ENCODE data around the gene UFSP2. TPM values are rescaled to one million over a fixed set of nuclear protein-coding genes. Genes with fewer than 3 reads are reported as not detected.
A peak's percentile ranks its signal among the peaks of the same experiment; 100 is the strongest.

The UFSP2 gene
- total RNA-seq, 2 donors from 2014 or later: 28.7 to 40.0 TPM

DNA sequence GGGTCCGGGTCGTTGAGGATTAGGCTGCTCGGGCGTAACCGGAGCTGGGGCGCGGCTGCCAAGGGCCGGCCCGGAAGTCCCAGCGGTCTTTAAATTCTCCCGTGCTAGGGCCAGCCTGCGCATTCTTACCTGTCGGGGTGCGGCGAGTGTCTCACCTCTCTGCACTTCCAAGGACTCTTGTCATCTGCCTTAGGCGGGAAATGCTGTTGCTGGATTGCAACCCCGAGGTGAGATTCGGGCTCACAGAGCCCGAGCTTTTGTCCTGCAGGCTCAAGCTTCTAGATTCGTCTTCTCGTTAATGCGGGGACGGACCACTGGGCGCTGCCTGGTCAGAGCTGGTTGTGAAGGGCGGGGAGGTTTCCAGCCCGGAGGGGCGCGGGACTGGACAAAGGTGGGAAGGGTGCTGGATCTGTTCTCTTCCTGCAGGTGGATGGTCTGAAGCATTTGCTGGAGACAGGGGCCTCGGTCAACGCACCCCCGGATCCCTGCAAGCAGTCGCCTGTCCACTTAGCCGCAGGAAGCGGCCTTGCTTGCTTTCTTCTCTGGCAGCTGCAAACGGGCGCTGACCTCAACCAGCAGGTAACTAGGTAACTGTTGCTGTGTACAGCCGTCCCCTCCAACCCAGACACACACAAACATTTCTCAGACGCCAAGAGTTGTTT, 28.9 kb downstream of the UFSP2 start, which contains the start of gene ANKRD37:
TSS of gene ANKRD37 (plus strand) at position 118 of the 662 bp plus-strand sequence. CDS start at position 201, 83 bp downstream.
- DNase-seq (ENCODE audit: low spot score in 2 of 2) (no peak), ATAC-seq (peak in 1 of 2 donors; percentile 1)
- Mint-ChIP-seq H3K36me3 (peaks cover 9 to 38% of the 10 kb centered on the region in 2 donors), H3K27ac (peak within 1 kb of the TSS; percentile 83 to 98), H3K9me3 (no peaks in the 10 kb centered on the region)

DNA sequence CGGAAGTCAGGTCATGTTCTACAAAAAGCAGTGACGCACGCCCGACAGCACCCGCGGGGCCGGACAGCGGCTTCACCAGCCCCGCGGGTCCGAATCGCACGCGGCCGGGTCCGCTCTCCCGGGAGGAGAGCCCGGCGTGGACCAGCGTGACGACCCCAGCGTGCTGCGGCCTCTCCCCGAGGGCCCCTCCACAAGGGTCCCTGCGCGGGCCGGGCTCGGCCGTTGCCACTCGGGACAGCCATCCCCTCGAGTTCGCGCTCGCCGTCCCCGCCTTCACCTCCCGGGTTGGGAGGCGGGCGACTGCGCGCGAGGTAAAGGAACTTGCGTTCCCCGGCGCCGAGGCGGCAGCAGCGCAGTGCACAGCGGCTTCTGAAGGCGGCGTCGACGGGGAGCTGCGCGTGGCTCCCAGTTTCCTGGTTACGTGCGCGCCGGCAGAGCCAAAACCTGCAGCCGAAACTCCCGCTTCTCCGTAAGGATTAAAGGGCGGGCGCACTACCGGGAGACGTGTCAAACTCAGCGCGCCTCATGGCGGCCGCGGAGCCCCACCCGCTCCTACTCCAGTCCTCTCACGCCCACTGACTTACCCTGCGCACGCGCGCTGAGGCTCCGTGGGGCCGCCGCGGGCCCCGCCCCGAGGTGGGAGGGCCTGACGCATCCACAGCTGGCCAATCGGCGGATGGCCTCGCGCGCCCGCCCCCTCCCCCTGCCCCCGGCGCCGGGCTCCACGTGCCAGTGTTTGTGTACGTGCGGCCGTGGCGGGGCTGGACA, 29.6 kb downstream of the UFSP2 start:
- Mint-ChIP-seq H3K27ac (peak overlapping the region; percentile 83 to 98), H3K36me3 (peaks cover 9 to 38% of the 10 kb centered on the region in 2 donors), H3K9me3 (no peaks in the 10 kb centered on the region)
- DNase-seq (ENCODE audit: low spot score in 2 of 2): peak; percentile 98
- ATAC-seq: peak; percentile 85 to 88

DNA sequence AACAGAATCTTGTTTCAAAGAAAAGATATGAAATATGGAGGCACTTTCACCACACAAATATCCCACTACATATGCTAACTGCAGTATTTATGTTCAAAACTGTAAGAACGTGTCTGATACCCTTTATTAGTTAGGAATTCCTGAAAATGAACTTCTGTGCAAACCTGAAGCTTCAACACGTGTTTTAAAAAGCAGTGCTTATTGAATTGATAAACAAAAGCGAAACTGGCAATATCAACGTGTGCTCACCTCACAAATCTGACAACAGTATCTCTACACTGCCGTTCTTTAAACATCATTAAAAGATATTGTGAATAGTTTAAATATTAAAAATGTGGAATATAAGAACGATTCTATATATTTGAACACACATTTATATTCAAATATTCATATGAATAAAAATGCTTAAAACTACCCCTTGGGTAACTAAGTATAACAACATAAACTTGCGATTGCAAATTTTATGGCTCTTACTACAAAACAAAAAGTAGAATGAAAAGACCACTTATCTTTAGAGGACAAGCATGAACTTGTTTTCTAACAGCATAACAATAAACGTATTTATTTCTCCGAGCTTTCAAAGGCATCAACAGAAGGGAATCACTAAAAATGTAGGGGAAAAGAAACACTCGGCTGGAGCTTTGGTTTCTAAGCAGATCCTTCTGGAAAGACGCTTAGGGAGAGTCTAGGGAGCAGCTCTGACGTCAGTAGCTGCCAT, 30.4 kb downstream of the UFSP2 start, which contains the start of gene LRP2BP:
TSS of gene LRP2BP (minus strand) at position 687 of the 718 bp plus-strand sequence. CDS start 17,738 bp downstream, outside the sequence.
- H3K36me3 Mint-ChIP-seq: peaks cover 9 to 36% of the 10 kb centered on the region in 2 donors
- peak within 1 kb of the TSS; percentile 83 to 98 for H3K27ac Mint-ChIP-seq
- DNase-seq (ENCODE audit: low spot score in 2 of 2) (no peak), ATAC-seq (no peak)
- no peaks in the 10 kb centered on the region for H3K9me3 Mint-ChIP-seq

DNA sequence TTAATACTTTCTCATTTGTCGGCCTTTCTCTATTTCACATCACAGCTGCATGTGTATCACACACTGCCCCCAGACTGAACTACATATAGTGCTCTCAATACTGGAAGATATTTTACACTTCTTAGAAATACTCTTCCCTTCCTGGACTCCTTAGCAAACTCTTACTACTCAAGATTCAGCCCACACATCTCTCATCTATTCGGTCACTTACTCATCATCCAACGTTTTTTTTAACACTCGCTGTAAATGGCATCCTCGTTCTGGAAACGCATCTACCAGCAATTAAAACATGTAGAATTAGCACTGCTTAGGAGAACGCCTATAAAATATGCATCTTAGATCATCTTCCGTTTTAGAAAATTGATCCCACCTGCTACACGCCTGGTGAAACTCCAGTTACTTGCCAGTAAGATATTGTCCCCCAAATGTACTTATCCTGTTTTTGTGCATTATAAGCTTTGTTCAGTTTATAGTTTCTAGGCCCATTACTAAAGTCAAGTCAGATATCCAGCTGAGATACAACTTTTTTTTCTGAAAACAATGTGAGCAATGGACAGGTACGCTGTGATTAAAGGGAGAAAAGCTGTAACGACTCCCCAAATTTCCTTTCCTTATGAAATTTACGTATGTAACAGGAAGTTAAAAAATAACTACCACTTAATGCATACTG, 31.1 kb downstream of the UFSP2 start:
- Mint-ChIP-seq H3K9me3 (no peaks in the 10 kb centered on the region), H3K27ac (peak overlapping the region; percentile 83 to 98), H3K36me3 (peaks cover 9 to 29% of the 10 kb centered on the region in 2 donors)
- no peak for DNase-seq (ENCODE audit: low spot score in 2 of 2)
- ATAC-seq: peak in 1 of 2 donors; percentile 16

DNA sequence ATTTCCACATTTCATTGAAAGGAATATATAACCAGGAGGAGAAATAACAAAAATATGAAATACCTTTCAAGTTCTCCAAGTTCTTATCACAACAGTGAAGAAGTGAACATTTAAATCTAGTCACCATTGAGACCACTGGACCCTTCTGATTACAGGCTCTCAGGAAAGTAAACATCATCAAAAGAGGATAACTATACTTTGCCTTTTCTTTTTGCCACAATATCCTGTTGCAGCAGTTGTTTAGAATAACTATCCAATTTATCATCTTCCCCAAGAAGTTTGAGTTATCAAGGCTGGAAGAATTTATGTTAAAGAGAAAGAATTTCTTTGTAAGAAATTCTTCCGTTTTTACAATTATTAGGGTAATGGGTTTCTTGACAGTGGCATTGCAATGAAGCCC, 33.6 kb downstream of the UFSP2 start:
- no peak overlapping the region for H3K27ac Mint-ChIP-seq
- peaks cover 4 to 9% of the 10 kb centered on the region in 2 donors for H3K36me3 Mint-ChIP-seq
- no peak for ATAC-seq
- no peak for DNase-seq (ENCODE audit: low spot score in 2 of 2)
- no peaks in the 10 kb centered on the region for H3K9me3 Mint-ChIP-seq

DNA sequence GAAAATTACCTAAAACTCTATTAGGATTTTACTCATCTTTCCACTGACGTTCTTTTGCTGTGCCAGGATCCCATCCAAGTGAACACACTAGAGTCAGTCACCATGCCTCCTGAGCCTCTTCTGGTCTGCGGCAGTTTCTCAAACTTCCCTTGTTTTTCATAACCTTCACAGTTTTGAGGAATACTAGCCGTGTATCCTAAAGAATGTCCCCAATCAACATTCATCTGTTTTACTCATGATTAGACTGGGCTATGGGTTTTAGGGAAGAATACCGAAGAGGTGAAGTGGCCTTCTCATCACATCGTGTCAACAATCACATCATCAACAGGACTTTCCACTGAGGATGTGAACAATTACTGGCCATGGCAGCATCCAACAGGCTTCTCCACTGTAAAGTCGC, 34.8 kb downstream of the UFSP2 start:
- no peaks in the 10 kb centered on the region for H3K9me3 Mint-ChIP-seq

DNA sequence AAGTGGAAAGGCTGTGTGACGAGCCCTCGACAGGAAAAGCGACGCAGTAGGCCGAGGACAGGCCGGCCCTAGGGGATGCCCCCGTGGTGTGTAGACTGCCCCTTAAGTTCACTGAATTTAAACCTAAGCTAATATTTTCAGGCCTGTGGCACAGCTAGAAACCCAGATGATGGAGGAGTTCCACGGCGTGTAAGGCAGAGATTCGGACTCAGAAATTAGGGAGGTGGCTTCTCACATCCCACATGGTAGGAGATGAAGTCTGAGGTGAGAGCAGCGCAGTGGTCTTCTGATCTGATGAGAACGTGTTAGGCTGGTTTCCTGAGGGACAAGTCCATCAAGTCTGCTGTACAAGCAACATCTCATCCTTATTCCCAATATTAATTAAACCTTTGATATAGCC, 37.8 kb downstream of the UFSP2 start:
- ATAC-seq (no peak), DNase-seq (ENCODE audit: low spot score in 2 of 2) (no peak)
- Mint-ChIP-seq H3K36me3 (peaks cover 0 to 6% of the 10 kb centered on the region in 2 donors), H3K9me3 (no peaks in the 10 kb centered on the region), H3K27ac (no peak overlapping the region)

More for the DNA sequence above, 34.8 kb downstream of the UFSP2 start:
- Mint-ChIP-seq H3K27ac (no peak overlapping the region), H3K36me3 (peaks cover 0 to 9% of the 10 kb centered on the region in 2 donors)
- ATAC-seq (no peak), DNase-seq (ENCODE audit: low spot score in 2 of 2) (no peak)

DNA sequence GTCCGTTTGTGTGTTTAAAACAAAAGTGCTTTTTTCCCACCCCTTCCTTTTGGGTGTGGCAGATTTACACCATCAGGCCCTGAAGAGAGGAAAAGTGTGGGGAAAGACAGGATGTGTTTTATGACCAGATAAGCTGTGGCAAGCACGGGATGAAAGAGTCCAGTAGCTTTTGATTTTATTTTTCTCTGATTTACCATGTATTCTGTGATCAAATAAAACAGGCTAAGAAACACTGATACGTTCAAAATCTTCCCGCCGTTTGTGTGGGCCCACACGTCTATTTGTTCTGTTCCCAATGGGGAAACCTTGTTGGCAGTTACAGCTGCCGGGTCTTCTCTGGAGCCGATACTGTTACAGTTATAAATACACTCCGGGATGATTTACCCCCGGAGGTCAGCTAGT, 40.8 kb downstream of the UFSP2 start:
- H3K36me3 Mint-ChIP-seq: peaks cover 8 to 15% of the 10 kb centered on the region in 2 donors
- no peak for DNase-seq (ENCODE audit: low spot score in 2 of 2)
- ATAC-seq: no peak
- no peak overlapping the region for H3K27ac Mint-ChIP-seq
- peaks cover 3 to 4% of the 10 kb centered on the region in 2 donors for H3K9me3 Mint-ChIP-seq

DNA sequence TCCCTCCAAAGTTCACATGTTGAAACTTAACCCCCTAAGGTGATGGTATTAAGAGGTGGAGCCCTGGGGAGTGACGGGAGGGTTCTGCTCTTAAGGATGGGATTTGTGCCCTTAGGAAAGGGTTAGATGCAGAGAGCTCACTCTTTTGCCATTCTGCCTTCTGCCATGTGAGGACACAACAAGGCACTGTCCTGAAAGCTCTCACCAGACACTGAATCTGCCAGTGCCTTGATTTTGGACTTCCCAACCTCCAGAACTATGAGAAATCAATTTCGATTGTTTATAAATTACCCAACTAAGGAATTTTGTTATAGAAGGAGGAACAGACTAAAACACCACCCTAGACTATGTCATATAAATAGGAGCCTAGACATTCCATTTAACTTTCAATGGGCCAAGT, 41.7 kb downstream of the UFSP2 start:
- H3K36me3 Mint-ChIP-seq: peaks cover 8 to 15% of the 10 kb centered on the region in 2 donors
- H3K9me3 Mint-ChIP-seq: peaks cover 3 to 4% of the 10 kb centered on the region in 2 donors
- no peak for ATAC-seq
- H3K27ac Mint-ChIP-seq: no peak overlapping the region
- DNase-seq (ENCODE audit: low spot score in 2 of 2): no peak

DNA sequence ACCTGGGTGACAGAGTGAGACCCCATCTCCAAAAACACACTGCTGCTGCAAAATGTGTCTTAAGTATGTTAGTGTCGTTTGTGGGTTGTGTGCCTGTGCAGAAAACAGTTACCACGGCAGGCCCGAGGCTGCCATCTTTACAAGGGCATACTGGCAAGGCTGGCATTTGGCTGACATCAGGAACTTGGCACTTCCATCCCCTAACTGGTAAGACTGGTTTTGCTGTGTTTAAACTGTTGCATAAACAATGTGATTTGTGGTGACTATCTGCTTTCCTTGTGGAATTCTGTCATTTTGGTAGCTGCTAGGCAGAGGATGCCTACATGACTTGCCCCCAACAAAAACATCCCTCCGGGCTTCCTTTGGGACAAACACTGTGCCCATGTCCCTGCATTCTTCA, 42.3 kb downstream of the UFSP2 start:
- no peak for ATAC-seq
- peaks cover 8 to 15% of the 10 kb centered on the region in 2 donors for H3K36me3 Mint-ChIP-seq
- no peak for DNase-seq (ENCODE audit: low spot score in 2 of 2)
- H3K27ac Mint-ChIP-seq: no peak overlapping the region
- H3K9me3 Mint-ChIP-seq: peaks cover 3 to 4% of the 10 kb centered on the region in 2 donors

DNA sequence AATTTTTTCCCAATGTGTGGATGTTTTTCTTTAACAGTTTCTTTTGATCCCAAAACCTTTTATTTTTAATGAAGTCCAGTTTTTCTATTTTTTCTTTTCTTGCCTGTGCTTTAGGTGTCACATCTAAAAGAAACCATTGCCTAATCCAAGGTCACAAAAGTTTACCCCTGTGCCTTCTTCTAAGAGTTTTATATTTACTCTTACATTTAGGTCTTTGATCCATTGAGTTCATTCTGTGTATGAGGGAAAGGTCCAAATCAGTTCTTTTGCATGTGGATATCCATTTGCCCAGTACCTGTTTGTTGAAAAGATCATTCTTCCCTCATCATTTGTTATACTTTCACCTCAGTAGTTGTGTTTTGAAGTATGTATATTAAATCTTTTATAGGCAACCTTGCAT, 43.0 kb downstream of the UFSP2 start:
- Mint-ChIP-seq H3K27ac (no peak overlapping the region), H3K9me3 (peaks cover 3 to 4% of the 10 kb centered on the region in 2 donors)

DNA sequence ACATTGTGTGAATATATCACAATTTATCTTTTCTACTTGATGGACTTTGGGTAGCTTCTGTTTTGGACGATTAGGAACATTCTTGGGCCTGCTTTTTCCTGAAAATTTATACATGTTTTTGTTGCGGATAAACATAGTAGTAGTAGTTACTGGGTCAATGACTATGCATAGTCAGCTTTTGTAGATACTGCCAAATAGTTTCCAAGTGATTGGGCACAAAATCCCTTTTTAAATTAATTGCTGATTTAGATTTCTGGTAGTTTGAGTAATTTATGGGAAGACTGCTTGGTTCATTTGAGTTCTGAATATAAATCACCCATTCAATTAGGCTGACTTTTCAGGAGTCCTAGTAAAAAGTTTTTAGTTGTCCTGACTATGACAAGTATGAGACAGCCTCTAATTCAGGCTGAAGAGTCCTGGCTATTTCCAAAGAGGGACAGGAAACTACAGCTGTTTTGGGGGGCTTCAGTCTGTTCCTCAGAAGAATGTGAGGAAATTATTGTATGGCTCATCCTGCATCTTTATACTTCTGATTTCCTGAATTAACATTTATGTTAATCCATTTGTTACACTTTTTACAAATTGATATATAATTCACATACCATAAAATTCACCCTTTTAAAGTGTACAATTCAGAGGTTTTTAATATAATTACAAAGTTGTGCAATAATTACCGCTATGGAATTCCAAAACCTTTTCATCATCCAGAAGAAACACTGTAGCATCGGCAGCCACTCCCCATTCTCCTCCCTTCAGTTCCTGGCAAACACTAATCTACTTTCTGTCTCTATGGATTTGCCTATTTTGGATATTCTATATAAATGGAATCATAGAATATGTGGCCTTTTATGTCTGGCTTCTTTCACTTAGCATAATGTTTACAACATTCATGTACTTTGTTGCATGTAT, 44.2 kb downstream of the UFSP2 start:
- Mint-ChIP-seq H3K9me3 (peaks cover 3 to 4% of the 10 kb centered on the region in 2 donors), H3K27ac (peak overlapping the region in 1 of 2 donors; percentile 6), H3K36me3 (peaks cover 8 to 15% of the 10 kb centered on the region in 2 donors)
- ATAC-seq: no peak
- DNase-seq (ENCODE audit: low spot score in 2 of 2): no peak

More for the DNA sequence above, 43.0 kb downstream of the UFSP2 start:
- ATAC-seq (no peak), DNase-seq (ENCODE audit: low spot score in 2 of 2) (no peak)
- H3K36me3 Mint-ChIP-seq: peaks cover 8 to 15% of the 10 kb centered on the region in 2 donors

DNA sequence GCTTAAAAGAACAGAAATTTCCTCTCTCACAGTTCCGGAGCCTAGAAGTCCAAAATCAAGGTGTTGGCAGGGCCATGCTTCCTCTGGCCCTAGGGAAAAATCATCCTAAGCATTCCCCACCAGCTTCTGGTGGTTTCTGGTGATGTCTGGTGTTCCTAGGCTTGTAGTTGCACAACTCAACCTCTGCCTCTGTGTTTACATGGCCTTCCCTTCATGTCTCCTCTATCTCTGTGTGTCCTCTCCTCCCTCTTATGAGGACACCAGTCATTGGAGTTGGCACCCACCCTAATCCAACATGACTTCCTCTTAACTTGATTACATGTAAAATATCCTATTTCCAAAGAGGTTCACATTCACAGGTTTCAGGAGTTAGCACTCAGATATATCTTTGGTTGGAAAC, 45.4 kb downstream of the UFSP2 start:
- DNase-seq (ENCODE audit: low spot score in 2 of 2): no peak
- ATAC-seq: no peak
- peaks cover 8 to 15% of the 10 kb centered on the region in 2 donors for H3K36me3 Mint-ChIP-seq
- no peak overlapping the region for H3K27ac Mint-ChIP-seq
- peaks cover 3 to 4% of the 10 kb centered on the region in 2 donors for H3K9me3 Mint-ChIP-seq

DNA sequence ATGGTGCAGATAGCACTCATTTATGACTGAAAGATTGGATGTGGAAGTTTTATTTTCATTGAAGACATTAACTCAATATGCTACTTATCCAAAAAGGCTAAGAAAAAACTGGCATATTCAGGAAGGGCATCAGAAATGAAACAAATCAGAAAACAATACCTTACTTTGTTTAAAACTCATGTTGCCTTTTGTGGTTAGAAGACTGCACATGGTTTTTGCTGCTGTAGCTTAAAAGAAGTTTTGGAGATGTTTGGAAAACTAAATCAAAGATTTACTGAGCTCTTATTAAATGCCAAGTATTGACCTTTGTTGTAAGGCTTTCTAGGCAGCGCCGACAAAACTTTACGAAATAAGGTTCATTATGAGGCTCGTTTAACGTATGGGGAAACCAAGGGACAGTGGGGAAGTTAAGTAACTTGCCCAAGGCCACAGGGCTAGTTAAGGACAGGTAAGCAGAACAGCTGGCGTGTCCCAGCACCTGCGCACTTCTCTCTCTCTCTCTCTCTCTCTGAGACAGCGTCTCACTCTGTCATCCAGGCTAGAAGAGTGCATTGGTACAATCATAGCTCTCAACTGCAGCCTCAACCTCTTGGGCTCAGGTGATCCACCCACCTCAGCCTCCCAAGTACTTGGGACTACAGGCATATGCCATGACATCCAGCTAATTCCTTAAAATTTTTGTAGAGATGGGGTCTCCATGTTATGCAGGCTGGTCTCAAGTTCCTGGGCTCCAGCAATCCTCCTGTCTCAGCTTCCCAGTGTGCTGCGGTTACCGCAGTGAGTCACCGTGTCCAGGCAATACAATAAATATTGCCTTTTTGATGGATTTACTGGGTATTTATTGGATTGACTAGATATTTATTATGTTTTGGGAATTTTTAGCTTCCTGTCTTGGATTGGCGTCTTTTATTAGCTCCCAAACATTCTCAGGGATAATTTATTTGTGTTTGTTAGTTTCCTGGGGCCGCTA, 46.2 kb downstream of the UFSP2 start:
- ATAC-seq (no peak), DNase-seq (ENCODE audit: low spot score in 2 of 2) (no peak)
- H3K36me3 Mint-ChIP-seq: peaks cover 8 to 15% of the 10 kb centered on the region in 2 donors
- H3K9me3 Mint-ChIP-seq: peaks cover 3 to 4% of the 10 kb centered on the region in 2 donors
- H3K27ac Mint-ChIP-seq: no peak overlapping the region

Data from activated naive CD4-positive, alpha-beta T cell treated with anti-CD3 and anti-CD28 coated beads, Interleukin-2, amount 50 U/mL, for 72 hours (primary cell).